GM06990 (cell line): ENCODE results near the gene CPLX1.

Source experiments
- DNase-seq: peaks from one replicate; pipeline ENCODE4 v3.0.0-alpha.2; 2011; ENCODE audit not compliant: insufficient read length; ENCODE audit errors: extremely low read depth
- H3K27me3 ChIP-seq: replicated peaks from 2 replicates; pipeline ENCODE4 v1.6.0; 2011; ENCODE audit warnings: low read length; ENCODE audit not compliant: control insufficient read depth, insufficient read depth
- H3K36me3 ChIP-seq: 2 replicates; pipeline ENCODE4 v1.5.1; 2011; ENCODE audit warnings: low read length; ENCODE audit not compliant: control insufficient read depth, insufficient read depth
- H3K4me3 ChIP-seq: replicated peaks from 2 replicates; pipeline ENCODE4 v1.5.1; 2011; ENCODE audit warnings: low read depth, mild to moderate bottlenecking, control low read depth, low read length
- TF ChIP-seq, protein P1 (sequence below): IDR thresholded peaks from 2 replicates; pipeline ENCODE4 v1.5.1; 2011; ENCODE audit warnings: low read length, control low read depth, mild to moderate bottlenecking, inconsistent platforms; ENCODE audit not compliant: insufficient read depth, poor library complexity, severe bottlenecking

The CPLX1 gene

DNA sequence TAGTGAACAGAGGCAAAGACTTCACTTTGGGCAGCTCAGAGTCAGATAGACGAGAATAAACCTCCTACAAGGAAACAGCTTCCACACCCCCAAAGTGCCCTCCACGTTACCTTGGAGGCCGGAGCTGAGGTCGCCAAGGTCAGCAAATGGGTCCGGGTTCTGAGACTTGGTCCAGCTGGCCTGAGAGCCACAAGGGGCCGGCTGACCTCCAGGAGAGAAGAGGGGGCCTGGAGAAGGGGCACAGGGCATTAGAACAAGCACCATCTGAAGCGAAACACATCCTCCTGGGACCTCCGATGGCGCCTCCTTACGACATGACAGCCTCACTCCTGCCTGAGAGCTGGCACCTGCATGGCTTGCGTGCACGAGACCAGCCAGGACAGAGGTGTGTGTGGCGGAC lies 33.6 kb upstream of the CPLX1 start:
- Histone ChIP-seq H3K4me3 (no peak overlapping the region), H3K36me3 (peaks cover 45% of the 10 kb centered on the region), H3K27me3 (no peaks in the 10 kb centered on the region)
- TF ChIP-seq, protein P1, sequence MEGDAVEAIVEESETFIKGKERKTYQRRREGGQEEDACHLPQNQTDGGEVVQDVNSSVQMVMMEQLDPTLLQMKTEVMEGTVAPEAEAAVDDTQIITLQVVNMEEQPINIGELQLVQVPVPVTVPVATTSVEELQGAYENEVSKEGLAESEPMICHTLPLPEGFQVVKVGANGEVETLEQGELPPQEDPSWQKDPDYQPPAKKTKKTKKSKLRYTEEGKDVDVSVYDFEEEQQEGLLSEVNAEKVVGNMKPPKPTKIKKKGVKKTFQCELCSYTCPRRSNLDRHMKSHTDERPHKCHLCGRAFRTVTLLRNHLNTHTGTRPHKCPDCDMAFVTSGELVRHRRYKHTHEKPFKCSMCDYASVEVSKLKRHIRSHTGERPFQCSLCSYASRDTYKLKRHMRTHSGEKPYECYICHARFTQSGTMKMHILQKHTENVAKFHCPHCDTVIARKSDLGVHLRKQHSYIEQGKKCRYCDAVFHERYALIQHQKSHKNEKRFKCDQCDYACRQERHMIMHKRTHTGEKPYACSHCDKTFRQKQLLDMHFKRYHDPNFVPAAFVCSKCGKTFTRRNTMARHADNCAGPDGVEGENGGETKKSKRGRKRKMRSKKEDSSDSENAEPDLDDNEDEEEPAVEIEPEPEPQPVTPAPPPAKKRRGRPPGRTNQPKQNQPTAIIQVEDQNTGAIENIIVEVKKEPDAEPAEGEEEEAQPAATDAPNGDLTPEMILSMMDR: no peak
- no peak for DNase-seq

DNA sequence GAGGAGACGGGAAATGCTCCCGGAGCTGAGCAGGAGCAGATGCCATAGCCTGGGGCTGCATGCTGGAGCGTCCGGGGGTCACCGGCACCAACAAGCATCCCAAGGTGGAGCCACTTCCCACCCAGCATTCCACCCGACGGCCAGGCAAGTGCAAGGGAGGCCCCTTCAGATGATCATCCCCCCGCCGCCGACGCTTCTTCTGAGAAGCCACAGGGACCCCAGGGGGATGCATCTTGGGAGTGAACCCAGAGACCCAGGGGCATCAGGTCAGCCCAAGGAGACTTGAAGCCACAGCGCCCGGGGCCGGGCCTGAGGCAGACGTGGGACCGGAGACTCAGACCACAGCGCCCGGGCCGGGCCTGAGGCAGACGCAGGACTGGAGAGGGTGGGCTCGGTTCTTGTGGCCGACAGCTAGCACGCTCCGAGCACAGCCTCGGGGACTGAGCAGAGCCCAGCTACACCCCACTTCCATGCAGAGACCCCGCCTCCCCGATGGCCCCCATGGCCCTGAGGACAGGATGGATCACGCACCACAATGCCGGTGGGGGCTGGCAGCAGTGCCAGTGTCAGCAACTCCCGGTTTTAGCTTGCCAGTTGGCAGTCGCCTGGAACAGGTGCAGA lies 33.0 kb upstream of the CPLX1 start:
- Histone ChIP-seq H3K4me3 (no peak overlapping the region), H3K36me3 (peaks cover 44% of the 10 kb centered on the region)
- DNase-seq: no peak

DNA sequence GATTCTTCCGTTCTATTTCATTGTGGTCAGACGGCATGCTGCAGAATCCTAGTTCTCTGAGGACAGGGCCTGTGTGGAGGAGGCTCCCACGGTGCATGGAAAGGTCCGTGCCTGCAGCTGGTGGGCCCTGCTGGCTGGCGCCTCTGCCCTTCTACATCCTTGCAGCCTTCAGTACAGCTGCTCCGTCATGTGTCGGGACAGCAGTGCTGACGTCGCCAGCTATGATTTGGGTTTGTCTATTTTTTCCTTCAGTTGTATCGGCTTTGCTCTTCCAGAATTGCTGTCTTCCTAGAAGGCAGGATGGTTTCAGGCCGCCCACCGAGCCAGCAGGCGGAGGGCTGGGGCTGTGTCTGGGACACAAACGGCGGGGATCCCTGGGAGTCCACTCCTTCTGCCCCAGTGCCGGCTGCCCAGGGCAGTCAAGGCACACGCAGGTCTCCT lies 32.1 kb upstream of the CPLX1 start:
- Histone ChIP-seq H3K36me3 (peaks cover 41% of the 10 kb centered on the region), H3K4me3 (no peak overlapping the region), H3K27me3 (no peaks in the 10 kb centered on the region)
- TF ChIP-seq, protein P1: no peak
- no peak for DNase-seq

More for the DNA sequence above, 33.0 kb upstream of the CPLX1 start:
- TF ChIP-seq, protein P1: no peak
- H3K27me3 ChIP-seq: no peaks in the 10 kb centered on the region

DNA sequence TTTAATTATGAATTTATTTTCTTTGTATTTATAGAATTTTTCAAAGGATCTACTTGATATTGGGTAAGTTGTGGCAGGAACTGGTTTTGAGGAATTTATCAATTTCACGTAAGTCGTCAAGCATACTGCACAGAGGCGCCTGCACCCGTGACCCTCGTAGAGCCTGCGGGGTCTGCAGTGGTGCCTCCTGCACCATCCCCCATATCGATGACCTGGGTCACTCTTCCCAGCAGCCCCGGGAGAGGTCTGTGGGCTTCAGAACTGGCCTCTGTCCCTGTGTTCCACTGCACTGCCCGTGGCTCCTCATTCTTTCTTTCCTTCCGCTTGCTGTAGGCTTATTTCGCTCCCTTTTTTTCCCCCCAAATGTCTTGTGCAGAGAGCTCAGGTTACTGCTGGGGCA lies 31.5 kb upstream of the CPLX1 start:
- Histone ChIP-seq H3K27me3 (no peaks in the 10 kb centered on the region), H3K36me3 (peaks cover 41% of the 10 kb centered on the region), H3K4me3 (no peak overlapping the region)
- TF ChIP-seq, protein P1: no peak
- no peak for DNase-seq

DNA sequence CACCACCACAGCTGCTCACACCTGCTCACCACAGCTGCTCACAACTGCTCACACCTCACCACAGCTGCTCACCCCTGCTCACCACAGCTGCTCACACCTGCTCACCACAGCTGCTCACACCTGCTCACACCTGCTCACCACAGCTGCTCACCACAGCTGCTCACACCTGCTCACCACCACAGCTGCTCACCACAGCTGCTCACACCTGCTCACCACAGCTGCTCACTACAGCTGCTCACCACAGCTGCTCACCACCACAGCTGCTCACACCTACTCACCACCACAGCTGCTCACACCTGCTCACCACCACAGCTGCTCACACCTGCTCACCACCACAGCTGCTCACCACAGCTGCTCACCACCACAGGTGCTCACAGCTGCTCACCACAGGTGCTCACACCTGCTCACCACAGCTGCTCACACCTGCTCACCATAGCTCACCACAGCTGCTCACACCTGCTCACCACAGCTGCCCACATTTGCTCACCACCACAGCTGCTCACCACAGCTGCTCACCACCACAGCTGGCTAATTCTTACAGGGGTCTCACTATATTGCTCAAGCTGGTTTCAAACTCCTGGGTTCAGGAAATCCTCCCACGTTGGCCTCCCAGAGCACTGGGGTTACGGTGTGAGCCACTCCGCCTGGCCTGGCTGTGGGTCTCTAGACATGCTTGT lies 30.4 kb upstream of the CPLX1 start:
- H3K4me3 ChIP-seq: no peak overlapping the region
- DNase-seq: no peak
- no peaks in the 10 kb centered on the region for H3K27me3 ChIP-seq
- H3K36me3 ChIP-seq: peaks cover 38% of the 10 kb centered on the region
- TF ChIP-seq, protein P1: no peak
